Natural killer cell (primary cell): Measurements from ENCODE around the gene LIN54. TPM values are rescaled to one million over a fixed set of nuclear protein-coding genes. Genes with fewer than 3 reads are reported as not detected.

Experiments
- ATAC-seq, 3 donors: fragments of 150-1000 bp in 2 of 3; fragments of 200-7000 bp in 1 of 3; cut with Tn5 transposase; 1 replicate in 1 of 3; 2 replicates in 2 of 3; pipeline ENCODE4 v1.10.0; 2021; ENCODE audit warnings: mild to moderate bottlenecking in 2 of 3, moderate library complexity in 2 of 3
- DNase-seq, 2 donors: peaks; one replicate each; pipeline versions ENCODE4 v3.0.0 to v3.0.0-alpha.2; 2013 to 2021; ENCODE audit warnings: mixed read lengths in 1 of 2
- H3K27ac ChIP-seq: one replicate; pipeline ENCODE4 v1.5.1; 2013; ENCODE audit warnings: mild to moderate bottlenecking, low read length
- H3K27me3 ChIP-seq: one replicate; pipeline ENCODE4 v1.6.1; 2013; ENCODE audit warnings: low read length; ENCODE audit not compliant: control insufficient read depth, insufficient read depth
- H3K36me3 ChIP-seq: one replicate; pipeline ENCODE4 v1.6.1; 2013; ENCODE audit warnings: low read length; ENCODE audit not compliant: control insufficient read depth, insufficient read depth
- H3K4me1 ChIP-seq: one replicate; pipeline ENCODE4 v1.6.1; 2013; ENCODE audit warnings: low read length; ENCODE audit not compliant: control insufficient read depth, insufficient read depth
- H3K4me3 ChIP-seq: one replicate; pipeline ENCODE4 v1.5.1; 2013; ENCODE audit warnings: low read length
- H3K9me3 ChIP-seq: one replicate; pipeline ENCODE4 v1.6.1; 2013; ENCODE audit warnings: low read length; ENCODE audit not compliant: control insufficient read depth, insufficient read depth
- H3K27ac Mint-ChIP-seq, 2 donors: one replicate each; pipeline ENCODE4 v1.8.0; 2022; ENCODE audit warnings: mild to moderate bottlenecking in 2 of 2, mixed read lengths in 2 of 2, moderate library complexity in 1 of 2
- H3K27me3 Mint-ChIP-seq, 2 donors: one replicate each; pipeline ENCODE4 v1.8.0; 2022; ENCODE audit warnings: low read depth in 2 of 2, mixed read lengths in 2 of 2
- H3K36me3 Mint-ChIP-seq: one replicate; pipeline ENCODE4 v1.8.0; 2022; ENCODE audit warnings: mixed read lengths
- H3K4me1 Mint-ChIP-seq, 2 donors: one replicate each; pipeline ENCODE4 v1.8.0; 2022; ENCODE audit warnings: mixed read lengths in 2 of 2
- H3K4me3 Mint-ChIP-seq: one replicate; pipeline ENCODE4 v1.8.0; 2022; ENCODE audit warnings: mild to moderate bottlenecking, moderate library complexity, mixed read lengths
- H3K9me3 Mint-ChIP-seq, 2 donors: one replicate each; pipeline ENCODE4 v1.8.0; 2022; ENCODE audit warnings: mixed read lengths in 2 of 2
- CTCF ChIP-seq: fragments of 200-600 bp; IDR thresholded peaks from one replicate; pipeline ENCODE4 v1.8.0; 2022; ENCODE audit warnings: antibody characterized with exemption
- WGBS: methylation state at CpG from one replicate; pipeline ENCODE4 v1.1.7; 2013; ENCODE audit warnings: missing lambda C conversion rate; ENCODE audit not compliant: insufficient coverage; 5-methylcytosine and 5-hydroxymethylcytosine counted together
- intact Hi-C: fragments of 100-400 bp; cut with micrococcal nuclease; formaldehyde crosslinking; loops from one replicate; pipeline ENCODE4 v1.14.2; 2022
- total RNA-seq, 4 donors: library from RNA; stranded (reverse); fragments of 120-200 nt in 1 of 4; gene quantifications; one replicate each; pipeline versions ENCODE4 v1.2.3 to v1.2.4, GENCODE V29; 2013 to 2022

The LIN54 gene
- total RNA-seq, 3 donors from 2014 or later (not counting 1 experiment from before 2014, with no cell fraction given): 16.6 to 20.1 (median 19.3) TPM

GRCh38 chr4:82900066-82900410 lies 110.6 kb downstream of the LIN54 start:
- Mint-ChIP-seq H3K9me3 (no peaks in the 10 kb centered on the region), H3K4me1 (peaks cover 5 to 6% of the 10 kb centered on the region in 2 donors), H3K36me3 (no peaks in the 10 kb centered on the region), H3K4me3 (no peak overlapping the region), H3K27me3 (no peaks in the 10 kb centered on the region), H3K27ac (no peak overlapping the region)
- peaks cover 5% of the 10 kb centered on the region for H3K4me1 ChIP-seq
- TF ChIP-seq CTCF: no peak
- H3K9me3 ChIP-seq: no peaks in the 10 kb centered on the region
- H3K36me3 ChIP-seq: peaks cover 17% of the 10 kb centered on the region
- DNase-seq (no peak), ATAC-seq (peak in 1 of 3 donors; percentile 1)
- WGBS: under 1% methylated on average over 14 of the region's 14 CpGs
- H3K27ac ChIP-seq: peak overlapping the region; percentile 100
- H3K4me3 ChIP-seq: peak overlapping the region; percentile 91
- H3K27me3 ChIP-seq: no peaks in the 10 kb centered on the region
- intact Hi-C loops: loop anchor here (1.0 to 10.0 kb wide), 7 partner anchors 9 to 1405 kb away; partner anchors contain the start of genes LIN54 and SEC31A

GRCh38 chr4:82899374-82900065 lies 111.1 kb downstream of the LIN54 start:
- Mint-ChIP-seq H3K36me3 (peaks cover 4% of the 10 kb centered on the region), H3K9me3 (no peaks in the 10 kb centered on the region), H3K4me3 (no peak overlapping the region), H3K27ac (no peak overlapping the region), H3K4me1 (peaks cover 5 to 6% of the 10 kb centered on the region in 2 donors), H3K27me3 (no peaks in the 10 kb centered on the region)
- DNase-seq (peak in 1 of 2 donors; percentile 13), ATAC-seq (no peak)
- 0% methylated on average over 3 of the region's 4 CpGs for WGBS
- H3K27ac ChIP-seq: peak overlapping the region; percentile 100
- intact Hi-C loops: loop anchor here (1.0 to 10.0 kb wide), 8 partner anchors 8 to 1405 kb away; partner anchors contain the start of genes LIN54 and SEC31A
- peak overlapping the region; percentile 91 for H3K4me3 ChIP-seq
- no peaks in the 10 kb centered on the region for H3K27me3 ChIP-seq
- TF ChIP-seq CTCF: no peak
- H3K9me3 ChIP-seq: no peaks in the 10 kb centered on the region
- H3K36me3 ChIP-seq: peaks cover 21% of the 10 kb centered on the region
- H3K4me1 ChIP-seq: peaks cover 5% of the 10 kb centered on the region

- ATAC-seq: no peak
- Histone ChIP-seq H3K4me1 (peaks cover 5% of the 10 kb centered on the region), H3K27me3 (no peaks in the 10 kb centered on the region), H3K9me3 (no peaks in the 10 kb centered on the region), H3K36me3 (peaks cover 30% of the 10 kb centered on the region), H3K4me3 (no peak overlapping the region), H3K27ac (peak overlapping the region; percentile 100)
- no peak overlapping the region for H3K27ac Mint-ChIP-seq
- no peaks in the 10 kb centered on the region for H3K9me3 Mint-ChIP-seq
- H3K27me3 Mint-ChIP-seq: no peaks in the 10 kb centered on the region
- no peak overlapping the region for H3K4me3 Mint-ChIP-seq
- WGBS: 6% methylated on average over 2 of the region's 7 CpGs
- peak in 1 of 2 donors; percentile 59 for DNase-seq
- peak; percentile 54 for TF ChIP-seq CTCF
- peaks cover 10% of the 10 kb centered on the region for H3K36me3 Mint-ChIP-seq
- intact Hi-C loops: loop anchor here (5.0 kb wide), 1 partner anchor 46 kb away; no protein-coding TSS in a partner anchor
- peaks cover 5 to 6% of the 10 kb centered on the region in 2 donors for H3K4me1 Mint-ChIP-seq
These were observed 112.0 kb downstream of the LIN54 start for GRCh38 chr4:82898322-82899243.
